ENCODE measurements around the gene ZFHX2. TPM values are rescaled to one million over a fixed set of nuclear protein-coding genes. Genes with fewer than 3 reads are reported as not detected.

Gene ZFHX2
- total and polyA plus RNA-seq, 2 of the 13 experiments (the other 11 are each of a cell fraction or from before 2014, with no cell fraction given): 0.17 to 0.44 TPM

DNA sequence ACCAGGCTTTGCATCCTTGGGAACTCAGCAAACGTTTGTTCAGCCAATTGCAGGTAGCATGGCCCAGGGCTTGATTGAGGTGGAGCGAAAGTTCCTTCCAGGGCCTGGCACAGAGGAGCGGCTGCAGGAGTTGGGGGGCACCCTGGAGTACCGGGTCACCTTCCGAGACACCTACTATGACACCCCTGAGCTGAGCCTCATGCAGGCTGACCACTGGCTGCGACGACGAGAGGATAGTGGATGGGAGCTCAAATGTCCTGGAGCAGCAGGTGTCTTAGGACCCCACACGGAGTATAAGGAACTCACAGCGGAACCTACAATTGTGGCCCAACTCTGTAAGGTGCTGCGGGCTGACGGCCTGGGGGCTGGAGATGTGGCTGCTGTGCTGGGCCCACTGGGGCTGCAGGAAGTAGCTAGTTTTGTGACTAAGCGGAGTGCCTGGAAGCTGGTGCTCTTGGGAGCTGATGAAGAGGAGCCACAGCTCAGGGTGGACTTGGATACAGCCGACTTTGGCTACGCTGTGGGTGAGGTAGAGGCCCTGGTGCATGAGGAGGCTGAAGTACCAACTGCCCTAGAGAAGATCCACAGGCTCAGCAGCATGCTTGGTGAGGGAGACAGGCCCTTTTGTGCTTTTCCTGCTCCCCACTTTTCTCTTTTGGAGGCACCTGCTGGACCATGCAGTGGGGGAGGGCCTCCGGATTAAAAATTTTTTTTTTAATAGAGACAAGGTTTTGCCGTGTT lies 5.3 kb upstream of the ZFHX2 start (continued):
- TF ChIP-seq, protein P1, sequence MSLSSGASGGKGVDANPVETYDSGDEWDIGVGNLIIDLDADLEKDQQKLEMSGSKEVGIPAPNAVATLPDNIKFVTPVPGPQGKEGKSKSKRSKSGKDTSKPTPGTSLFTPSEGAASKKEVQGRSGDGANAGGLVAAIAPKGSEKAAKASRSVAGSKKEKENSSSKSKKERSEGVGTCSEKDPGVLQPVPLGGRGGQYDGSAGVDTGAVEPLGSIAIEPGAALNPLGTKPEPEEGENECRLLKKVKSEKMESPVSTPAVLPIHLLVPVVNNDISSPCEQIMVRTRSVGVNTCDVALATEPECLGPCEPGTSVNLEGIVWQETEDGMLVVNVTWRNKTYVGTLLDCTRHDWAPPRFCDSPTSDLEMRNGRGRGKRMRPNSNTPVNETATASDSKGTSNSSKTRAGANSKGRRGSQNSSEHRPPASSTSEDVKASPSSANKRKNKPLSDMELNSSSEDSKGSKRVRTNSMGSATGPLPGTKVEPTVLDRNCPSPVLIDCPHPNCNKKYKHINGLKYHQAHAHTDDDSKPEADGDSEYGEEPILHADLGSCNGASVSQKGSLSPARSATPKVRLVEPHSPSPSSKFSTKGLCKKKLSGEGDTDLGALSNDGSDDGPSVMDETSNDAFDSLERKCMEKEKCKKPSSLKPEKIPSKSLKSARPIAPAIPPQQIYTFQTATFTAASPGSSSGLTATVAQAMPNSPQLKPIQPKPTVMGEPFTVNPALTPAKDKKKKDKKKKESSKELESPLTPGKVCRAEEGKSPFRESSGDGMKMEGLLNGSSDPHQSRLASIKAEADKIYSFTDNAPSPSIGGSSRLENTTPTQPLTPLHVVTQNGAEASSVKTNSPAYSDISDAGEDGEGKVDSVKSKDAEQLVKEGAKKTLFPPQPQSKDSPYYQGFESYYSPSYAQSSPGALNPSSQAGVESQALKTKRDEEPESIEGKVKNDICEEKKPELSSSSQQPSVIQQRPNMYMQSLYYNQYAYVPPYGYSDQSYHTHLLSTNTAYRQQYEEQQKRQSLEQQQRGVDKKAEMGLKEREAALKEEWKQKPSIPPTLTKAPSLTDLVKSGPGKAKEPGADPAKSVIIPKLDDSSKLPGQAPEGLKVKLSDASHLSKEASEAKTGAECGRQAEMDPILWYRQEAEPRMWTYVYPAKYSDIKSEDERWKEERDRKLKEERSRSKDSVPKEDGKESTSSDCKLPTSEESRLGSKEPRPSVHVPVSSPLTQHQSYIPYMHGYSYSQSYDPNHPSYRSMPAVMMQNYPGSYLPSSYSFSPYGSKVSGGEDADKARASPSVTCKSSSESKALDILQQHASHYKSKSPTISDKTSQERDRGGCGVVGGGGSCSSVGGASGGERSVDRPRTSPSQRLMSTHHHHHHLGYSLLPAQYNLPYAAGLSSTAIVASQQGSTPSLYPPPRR (CRISPR knock-in tag; IDR thresholded peaks at IDR 0.05; ENCODE audit: borderline replicate concordance): no peak
- TF ChIP-seq ZNF782 (CRISPR knock-in tag; IDR thresholded peaks at IDR 0.05; ENCODE audit: borderline replicate concordance): no peak
- TF ChIP-seq, protein P2, sequence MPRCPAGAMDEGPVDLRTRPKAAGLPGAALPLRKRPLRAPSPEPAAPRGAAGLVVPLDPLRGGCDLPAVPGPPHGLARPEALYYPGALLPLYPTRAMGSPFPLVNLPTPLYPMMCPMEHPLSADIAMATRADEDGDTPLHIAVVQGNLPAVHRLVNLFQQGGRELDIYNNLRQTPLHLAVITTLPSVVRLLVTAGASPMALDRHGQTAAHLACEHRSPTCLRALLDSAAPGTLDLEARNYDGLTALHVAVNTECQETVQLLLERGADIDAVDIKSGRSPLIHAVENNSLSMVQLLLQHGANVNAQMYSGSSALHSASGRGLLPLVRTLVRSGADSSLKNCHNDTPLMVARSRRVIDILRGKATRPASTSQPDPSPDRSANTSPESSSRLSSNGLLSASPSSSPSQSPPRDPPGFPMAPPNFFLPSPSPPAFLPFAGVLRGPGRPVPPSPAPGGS (CRISPR knock-in tag; IDR thresholded peaks at IDR 0.05): no peak
- no peak for TF ChIP-seq SIN3B (IDR thresholded peaks at IDR 0.05; ENCODE audit: low read length)
- TF ChIP-seq ZNF121 (CRISPR knock-in tag; IDR thresholded peaks at IDR 0.05): no peak
- TF ChIP-seq, protein P3, sequence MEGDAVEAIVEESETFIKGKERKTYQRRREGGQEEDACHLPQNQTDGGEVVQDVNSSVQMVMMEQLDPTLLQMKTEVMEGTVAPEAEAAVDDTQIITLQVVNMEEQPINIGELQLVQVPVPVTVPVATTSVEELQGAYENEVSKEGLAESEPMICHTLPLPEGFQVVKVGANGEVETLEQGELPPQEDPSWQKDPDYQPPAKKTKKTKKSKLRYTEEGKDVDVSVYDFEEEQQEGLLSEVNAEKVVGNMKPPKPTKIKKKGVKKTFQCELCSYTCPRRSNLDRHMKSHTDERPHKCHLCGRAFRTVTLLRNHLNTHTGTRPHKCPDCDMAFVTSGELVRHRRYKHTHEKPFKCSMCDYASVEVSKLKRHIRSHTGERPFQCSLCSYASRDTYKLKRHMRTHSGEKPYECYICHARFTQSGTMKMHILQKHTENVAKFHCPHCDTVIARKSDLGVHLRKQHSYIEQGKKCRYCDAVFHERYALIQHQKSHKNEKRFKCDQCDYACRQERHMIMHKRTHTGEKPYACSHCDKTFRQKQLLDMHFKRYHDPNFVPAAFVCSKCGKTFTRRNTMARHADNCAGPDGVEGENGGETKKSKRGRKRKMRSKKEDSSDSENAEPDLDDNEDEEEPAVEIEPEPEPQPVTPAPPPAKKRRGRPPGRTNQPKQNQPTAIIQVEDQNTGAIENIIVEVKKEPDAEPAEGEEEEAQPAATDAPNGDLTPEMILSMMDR (CRISPR knock-in tag; IDR thresholded peaks at IDR 0.05): no peak
- 0 out of 2 replicates have a peak, but pooled peaks have one; percentile 60 for TF ChIP-seq MATR3 (CRISPR knock-in tag; IDR thresholded peaks at IDR 0.05)
- TF ChIP-seq, protein P4, sequence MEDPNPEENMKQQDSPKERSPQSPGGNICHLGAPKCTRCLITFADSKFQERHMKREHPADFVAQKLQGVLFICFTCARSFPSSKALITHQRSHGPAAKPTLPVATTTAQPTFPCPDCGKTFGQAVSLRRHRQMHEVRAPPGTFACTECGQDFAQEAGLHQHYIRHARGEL (CRISPR knock-in tag; IDR thresholded peaks at IDR 0.05): peak; percentile 86; the same call in 1 of the 2 replicates
- TF ChIP-seq, protein P5, sequence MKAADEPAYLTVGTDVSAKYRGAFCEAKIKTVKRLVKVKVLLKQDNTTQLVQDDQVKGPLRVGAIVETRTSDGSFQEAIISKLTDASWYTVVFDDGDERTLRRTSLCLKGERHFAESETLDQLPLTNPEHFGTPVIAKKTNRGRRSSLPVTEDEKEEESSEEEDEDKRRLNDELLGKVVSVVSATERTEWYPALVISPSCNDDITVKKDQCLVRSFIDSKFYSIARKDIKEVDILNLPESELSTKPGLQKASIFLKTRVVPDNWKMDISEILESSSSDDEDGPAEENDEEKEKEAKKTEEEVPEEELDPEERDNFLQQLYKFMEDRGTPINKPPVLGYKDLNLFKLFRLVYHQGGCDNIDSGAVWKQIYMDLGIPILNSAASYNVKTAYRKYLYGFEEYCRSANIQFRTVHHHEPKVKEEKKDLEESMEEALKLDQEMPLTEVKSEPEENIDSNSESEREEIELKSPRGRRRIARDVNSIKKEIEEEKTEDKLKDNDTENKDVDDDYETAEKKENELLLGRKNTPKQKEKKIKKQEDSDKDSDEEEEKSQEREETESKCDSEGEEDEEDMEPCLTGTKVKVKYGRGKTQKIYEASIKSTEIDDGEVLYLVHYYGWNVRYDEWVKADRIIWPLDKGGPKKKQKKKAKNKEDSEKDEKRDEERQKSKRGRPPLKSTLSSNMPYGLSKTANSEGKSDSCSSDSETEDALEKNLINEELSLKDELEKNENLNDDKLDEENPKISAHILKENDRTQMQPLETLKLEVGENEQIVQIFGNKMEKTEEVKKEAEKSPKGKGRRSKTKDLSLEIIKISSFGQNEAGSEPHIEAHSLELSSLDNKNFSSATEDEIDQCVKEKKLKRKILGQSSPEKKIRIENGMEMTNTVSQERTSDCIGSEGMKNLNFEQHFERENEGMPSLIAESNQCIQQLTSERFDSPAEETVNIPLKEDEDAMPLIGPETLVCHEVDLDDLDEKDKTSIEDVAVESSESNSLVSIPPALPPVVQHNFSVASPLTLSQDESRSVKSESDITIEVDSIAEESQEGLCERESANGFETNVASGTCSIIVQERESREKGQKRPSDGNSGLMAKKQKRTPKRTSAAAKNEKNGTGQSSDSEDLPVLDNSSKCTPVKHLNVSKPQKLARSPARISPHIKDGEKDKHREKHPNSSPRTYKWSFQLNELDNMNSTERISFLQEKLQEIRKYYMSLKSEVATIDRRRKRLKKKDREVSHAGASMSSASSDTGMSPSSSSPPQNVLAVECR (CRISPR knock-in tag; IDR thresholded peaks at IDR 0.05; ENCODE audit: borderline replicate concordance): no peak
- TF ChIP-seq ZZZ3 (CRISPR knock-in tag; IDR thresholded peaks at IDR 0.05; ENCODE audit: borderline replicate concordance): no peak
- TF ChIP-seq NFE2L1 (CRISPR knock-in tag; IDR thresholded peaks at IDR 0.05; ENCODE audit: borderline replicate concordance): peak; percentile 81; the same call in 1 of the 2 replicates
- TF ChIP-seq ZNF326 (CRISPR knock-in tag; IDR thresholded peaks at IDR 0.05; ENCODE audit: borderline replicate concordance): peak; percentile 35; the same call in 1 of the 2 replicates

Data from HepG2 (cell line).